ENCODE measurements around the gene SGPL1. TPM values are rescaled to one million over a fixed set of nuclear protein-coding genes. Genes with fewer than 3 reads are reported as not detected.

SGPL1 gene
- total RNA-seq, 1 donor from 2014 or later: 51.5 TPM

DNA sequence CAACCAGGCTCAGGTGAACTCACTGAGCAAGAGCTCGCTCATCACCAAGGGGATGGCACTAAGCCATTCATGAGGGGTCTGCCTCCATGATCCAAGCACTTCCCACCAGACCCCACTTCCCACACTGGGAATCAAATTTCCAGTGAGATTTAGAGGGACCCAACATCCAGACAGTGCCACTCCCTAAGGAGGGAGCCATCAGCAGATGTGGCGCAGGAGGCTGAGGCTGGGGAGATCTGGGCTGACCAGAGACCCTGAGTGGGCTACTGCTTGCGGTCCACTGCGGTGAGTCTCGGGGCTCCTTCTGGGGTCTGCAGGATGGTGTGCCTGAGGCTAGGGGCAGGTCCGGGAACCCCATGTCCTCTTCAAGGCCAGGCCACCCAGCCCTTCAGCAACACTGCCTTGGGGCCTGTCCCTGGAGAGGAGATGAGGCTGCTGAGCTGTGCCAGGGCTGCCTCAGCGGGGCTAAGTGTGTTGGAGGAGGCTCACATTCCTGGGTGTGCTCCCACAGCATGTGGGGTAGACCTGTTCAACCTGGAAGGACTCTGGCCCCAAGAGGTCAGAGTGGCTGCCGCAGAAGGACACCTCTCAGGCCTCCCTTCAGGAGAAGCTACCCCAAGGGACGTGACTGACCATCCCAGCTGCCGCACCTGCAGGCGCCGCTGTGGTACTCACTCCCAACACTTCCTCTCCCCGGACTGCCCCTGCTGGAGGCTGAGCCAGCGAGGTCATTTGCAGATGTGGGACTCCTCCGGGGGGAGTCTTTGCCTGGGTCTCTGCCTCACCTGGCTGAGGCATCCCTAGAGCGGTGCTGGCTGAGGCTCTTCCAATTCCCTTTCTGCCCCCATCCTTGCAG, 95.0 kb downstream of the SGPL1 start:
- Mint-ChIP-seq H3K27ac (no peak overlapping the region), H3K36me3 (peaks cover 2% of the 10 kb centered on the region), H3K27me3 (ENCODE audit: insufficient read depth, low read depth) (peaks cover 9% of the 10 kb centered on the region), H3K4me3 (no peak overlapping the region), H3K4me1 (peaks cover 13% of the 10 kb centered on the region), H3K9me3 (no peaks in the 10 kb centered on the region)
- no peaks in the 10 kb centered on the region for H3F3A ChIP-seq (ENCODE audit: low read depth)
- no peaks in the 10 kb centered on the region for H3K9me3 ChIP-seq (ENCODE audit: low read depth)
- no peak overlapping the region for H2AFZ ChIP-seq (replicated peaks)
- H3K4me2 ChIP-seq: no peak overlapping the region
- DNase-seq (ENCODE audit: low spot score): no peak
- H3K27me3 ChIP-seq: no peaks in the 10 kb centered on the region
- no peaks in the 10 kb centered on the region for H3K36me3 ChIP-seq
- H3K4me3 ChIP-seq: no peak overlapping the region
- H4K20me1 ChIP-seq (ENCODE audit: low read depth): no peaks in the 10 kb centered on the region
- no peaks in the 10 kb centered on the region for H3K79me2 ChIP-seq (ENCODE audit: low read depth)
- H3K4me1 ChIP-seq: no peaks in the 10 kb centered on the region
- no peak overlapping the region for H3K27ac ChIP-seq
- TF ChIP-seq, protein P1, sequence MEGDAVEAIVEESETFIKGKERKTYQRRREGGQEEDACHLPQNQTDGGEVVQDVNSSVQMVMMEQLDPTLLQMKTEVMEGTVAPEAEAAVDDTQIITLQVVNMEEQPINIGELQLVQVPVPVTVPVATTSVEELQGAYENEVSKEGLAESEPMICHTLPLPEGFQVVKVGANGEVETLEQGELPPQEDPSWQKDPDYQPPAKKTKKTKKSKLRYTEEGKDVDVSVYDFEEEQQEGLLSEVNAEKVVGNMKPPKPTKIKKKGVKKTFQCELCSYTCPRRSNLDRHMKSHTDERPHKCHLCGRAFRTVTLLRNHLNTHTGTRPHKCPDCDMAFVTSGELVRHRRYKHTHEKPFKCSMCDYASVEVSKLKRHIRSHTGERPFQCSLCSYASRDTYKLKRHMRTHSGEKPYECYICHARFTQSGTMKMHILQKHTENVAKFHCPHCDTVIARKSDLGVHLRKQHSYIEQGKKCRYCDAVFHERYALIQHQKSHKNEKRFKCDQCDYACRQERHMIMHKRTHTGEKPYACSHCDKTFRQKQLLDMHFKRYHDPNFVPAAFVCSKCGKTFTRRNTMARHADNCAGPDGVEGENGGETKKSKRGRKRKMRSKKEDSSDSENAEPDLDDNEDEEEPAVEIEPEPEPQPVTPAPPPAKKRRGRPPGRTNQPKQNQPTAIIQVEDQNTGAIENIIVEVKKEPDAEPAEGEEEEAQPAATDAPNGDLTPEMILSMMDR (IDR thresholded peaks at IDR 0.05): no peak
- TF ChIP-seq EZH2phosphoT487 (IDR thresholded peaks at IDR 0.05) (no peak), EZH2 (IDR thresholded peaks at IDR 0.05) (no peak)
- H3K9ac ChIP-seq: no peak overlapping the region

DNA sequence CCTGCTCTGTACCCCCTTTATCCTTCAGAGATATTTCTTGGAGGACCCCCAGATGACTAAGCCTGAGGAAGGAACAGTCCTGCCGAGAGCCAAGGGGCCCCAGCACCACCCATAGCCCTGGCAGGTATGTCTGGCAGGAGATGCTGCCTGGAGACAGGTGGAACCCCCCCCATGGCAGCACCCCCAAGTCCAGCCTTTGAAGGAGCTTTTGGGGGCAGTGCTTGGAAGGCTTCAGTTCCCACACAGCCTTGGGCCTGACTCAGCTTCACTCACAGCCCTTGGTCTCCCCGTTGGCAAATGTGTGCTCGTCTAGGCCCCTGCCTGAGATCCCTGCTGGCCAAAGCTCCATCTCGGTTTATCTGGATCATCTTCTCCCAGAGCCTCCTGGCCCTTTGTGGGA, 95.6 kb downstream of the SGPL1 start:
- Mint-ChIP-seq H3K4me3 (no peak overlapping the region), H3K36me3 (peaks cover 2% of the 10 kb centered on the region), H3K9me3 (no peaks in the 10 kb centered on the region), H3K27me3 (ENCODE audit: insufficient read depth, low read depth) (peaks cover 10% of the 10 kb centered on the region), H3K4me1 (peaks cover 14% of the 10 kb centered on the region), H3K27ac (no peak overlapping the region)
- DNase-seq (ENCODE audit: low spot score): no peak
- H3K4me2 ChIP-seq: no peak overlapping the region
- no peaks in the 10 kb centered on the region for H3K27me3 ChIP-seq
- TF ChIP-seq, protein P1 (IDR thresholded peaks at IDR 0.05): no peak
- no peak for TF ChIP-seq EZH2 (IDR thresholded peaks at IDR 0.05)
- TF ChIP-seq EZH2phosphoT487 (IDR thresholded peaks at IDR 0.05): no peak
- H3K79me2 ChIP-seq (ENCODE audit: low read depth): no peaks in the 10 kb centered on the region
- H4K20me1 ChIP-seq (ENCODE audit: low read depth): no peaks in the 10 kb centered on the region
- no peak overlapping the region for H3K9ac ChIP-seq
- H3F3A ChIP-seq (ENCODE audit: low read depth): no peaks in the 10 kb centered on the region
- H3K4me3 ChIP-seq: no peak overlapping the region
- H2AFZ ChIP-seq (replicated peaks): no peak overlapping the region
- no peaks in the 10 kb centered on the region for H3K4me1 ChIP-seq
- no peaks in the 10 kb centered on the region for H3K36me3 ChIP-seq
- H3K27ac ChIP-seq: no peak overlapping the region
- H3K9me3 ChIP-seq (ENCODE audit: low read depth): no peaks in the 10 kb centered on the region

DNA sequence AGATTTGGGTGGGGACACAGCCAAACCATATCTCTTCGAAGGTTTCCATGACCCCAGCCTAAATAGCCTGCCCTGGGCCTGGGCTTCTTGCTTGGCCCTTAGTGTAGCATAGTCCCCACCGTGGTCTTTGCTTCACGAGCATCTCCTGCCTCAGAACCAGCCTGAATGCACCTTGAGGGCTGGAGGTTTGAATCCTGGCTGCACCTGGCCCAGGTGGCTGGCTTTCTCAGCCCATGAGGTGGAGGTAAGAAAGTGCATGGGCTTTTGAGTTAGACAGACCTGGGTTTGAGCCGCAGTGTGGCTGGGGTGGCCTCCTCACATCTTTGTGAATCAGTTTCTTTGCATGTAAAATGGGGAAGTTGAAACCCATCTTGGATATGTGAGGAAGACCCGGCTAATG, 96.8 kb downstream of the SGPL1 start:
- Histone ChIP-seq H2AFZ (replicated peaks) (no peak overlapping the region), H3K4me3 (no peak overlapping the region), H4K20me1 (ENCODE audit: low read depth) (no peaks in the 10 kb centered on the region), H3K36me3 (no peaks in the 10 kb centered on the region), H3K4me2 (no peak overlapping the region), H3K27me3 (no peaks in the 10 kb centered on the region), H3K9ac (no peak overlapping the region), H3K9me3 (ENCODE audit: low read depth) (no peaks in the 10 kb centered on the region), H3F3A (ENCODE audit: low read depth) (no peaks in the 10 kb centered on the region), H3K4me1 (peaks cover 5% of the 10 kb centered on the region), H3K27ac (no peak overlapping the region), H3K79me2 (ENCODE audit: low read depth) (no peaks in the 10 kb centered on the region)
- Mint-ChIP-seq H3K36me3 (peaks cover 2% of the 10 kb centered on the region), H3K27ac (no peak overlapping the region), H3K4me3 (no peak overlapping the region), H3K27me3 (ENCODE audit: insufficient read depth, low read depth) (peaks cover 8% of the 10 kb centered on the region), H3K4me1 (peaks cover 17% of the 10 kb centered on the region), H3K9me3 (no peaks in the 10 kb centered on the region)
- TF ChIP-seq, protein P1 (IDR thresholded peaks at IDR 0.05): no peak
- TF ChIP-seq EZH2 (IDR thresholded peaks at IDR 0.05) (no peak), EZH2phosphoT487 (IDR thresholded peaks at IDR 0.05) (no peak)
- no peak for DNase-seq (ENCODE audit: low spot score)

Measured in neural progenitor cell (in vitro differentiated cells).